ENCODE measurements around the gene TM9SF2.

The TM9SF2 gene

DNA sequence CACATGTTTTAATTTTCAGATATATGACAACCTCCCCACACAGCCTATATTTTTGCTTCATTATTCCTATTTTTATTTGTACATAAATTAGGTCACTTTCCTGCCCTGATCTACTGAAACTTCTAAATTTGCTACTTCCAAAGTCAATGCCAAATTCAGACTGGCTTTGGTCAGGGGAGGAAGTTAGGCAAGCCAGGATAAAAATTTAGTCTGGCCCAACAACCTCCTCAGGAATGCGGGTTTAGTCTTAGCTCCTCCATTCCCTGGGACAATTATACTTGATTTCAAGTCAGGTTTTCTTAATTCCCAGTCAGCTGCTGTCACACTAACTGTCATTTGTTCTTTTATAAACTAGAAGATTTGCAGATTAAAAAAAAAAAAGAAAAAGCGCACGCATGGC lies 84.3 kb downstream of the TM9SF2 start:
- no peak for DNase-seq
- no peaks in the 10 kb centered on the region for H3K36me3 ChIP-seq
- TF ChIP-seq, protein P1, sequence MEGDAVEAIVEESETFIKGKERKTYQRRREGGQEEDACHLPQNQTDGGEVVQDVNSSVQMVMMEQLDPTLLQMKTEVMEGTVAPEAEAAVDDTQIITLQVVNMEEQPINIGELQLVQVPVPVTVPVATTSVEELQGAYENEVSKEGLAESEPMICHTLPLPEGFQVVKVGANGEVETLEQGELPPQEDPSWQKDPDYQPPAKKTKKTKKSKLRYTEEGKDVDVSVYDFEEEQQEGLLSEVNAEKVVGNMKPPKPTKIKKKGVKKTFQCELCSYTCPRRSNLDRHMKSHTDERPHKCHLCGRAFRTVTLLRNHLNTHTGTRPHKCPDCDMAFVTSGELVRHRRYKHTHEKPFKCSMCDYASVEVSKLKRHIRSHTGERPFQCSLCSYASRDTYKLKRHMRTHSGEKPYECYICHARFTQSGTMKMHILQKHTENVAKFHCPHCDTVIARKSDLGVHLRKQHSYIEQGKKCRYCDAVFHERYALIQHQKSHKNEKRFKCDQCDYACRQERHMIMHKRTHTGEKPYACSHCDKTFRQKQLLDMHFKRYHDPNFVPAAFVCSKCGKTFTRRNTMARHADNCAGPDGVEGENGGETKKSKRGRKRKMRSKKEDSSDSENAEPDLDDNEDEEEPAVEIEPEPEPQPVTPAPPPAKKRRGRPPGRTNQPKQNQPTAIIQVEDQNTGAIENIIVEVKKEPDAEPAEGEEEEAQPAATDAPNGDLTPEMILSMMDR (IDR thresholded peaks at IDR 0.05; ENCODE audit: low read depth, low read length) = no peak

DNA sequence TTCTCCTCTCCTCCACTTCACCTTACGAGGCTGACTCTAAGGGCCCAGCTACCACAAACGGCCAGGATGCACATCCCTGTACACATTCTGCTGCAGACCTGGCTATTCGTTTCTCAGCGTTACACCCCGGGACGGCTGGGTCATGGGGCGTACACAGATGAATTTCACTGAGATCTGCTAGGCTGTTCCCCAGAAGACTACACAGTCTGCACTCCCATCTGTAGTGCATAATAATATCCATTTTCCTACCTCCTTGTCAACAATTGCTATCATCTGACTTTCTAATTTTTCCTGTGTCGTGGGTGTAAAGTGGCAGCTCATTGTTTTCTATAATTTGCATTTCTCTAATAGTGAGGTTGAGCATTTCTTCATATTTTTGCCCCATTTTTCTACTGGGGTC lies 85.7 kb downstream of the TM9SF2 start:
- TF ChIP-seq, protein P1 (IDR thresholded peaks at IDR 0.05; ENCODE audit: low read depth, low read length) = no peak
- Histone ChIP-seq H3K4me1 (no peaks in the 10 kb centered on the region), H3K27me3 (no peaks in the 10 kb centered on the region), H3K36me3 (no peaks in the 10 kb centered on the region), H3K9me3 (no peaks in the 10 kb centered on the region), H3K4me3 (ENCODE audit: low read depth, low read length) (no peak overlapping the region)
- DNase-seq = no peak

More for the DNA sequence above, 84.3 kb downstream of the TM9SF2 start:
- Histone ChIP-seq H3K27me3 (no peaks in the 10 kb centered on the region), H3K9me3 (no peaks in the 10 kb centered on the region), H3K4me1 (no peaks in the 10 kb centered on the region), H3K4me3 (ENCODE audit: low read depth, low read length) (no peak overlapping the region)

DNA sequence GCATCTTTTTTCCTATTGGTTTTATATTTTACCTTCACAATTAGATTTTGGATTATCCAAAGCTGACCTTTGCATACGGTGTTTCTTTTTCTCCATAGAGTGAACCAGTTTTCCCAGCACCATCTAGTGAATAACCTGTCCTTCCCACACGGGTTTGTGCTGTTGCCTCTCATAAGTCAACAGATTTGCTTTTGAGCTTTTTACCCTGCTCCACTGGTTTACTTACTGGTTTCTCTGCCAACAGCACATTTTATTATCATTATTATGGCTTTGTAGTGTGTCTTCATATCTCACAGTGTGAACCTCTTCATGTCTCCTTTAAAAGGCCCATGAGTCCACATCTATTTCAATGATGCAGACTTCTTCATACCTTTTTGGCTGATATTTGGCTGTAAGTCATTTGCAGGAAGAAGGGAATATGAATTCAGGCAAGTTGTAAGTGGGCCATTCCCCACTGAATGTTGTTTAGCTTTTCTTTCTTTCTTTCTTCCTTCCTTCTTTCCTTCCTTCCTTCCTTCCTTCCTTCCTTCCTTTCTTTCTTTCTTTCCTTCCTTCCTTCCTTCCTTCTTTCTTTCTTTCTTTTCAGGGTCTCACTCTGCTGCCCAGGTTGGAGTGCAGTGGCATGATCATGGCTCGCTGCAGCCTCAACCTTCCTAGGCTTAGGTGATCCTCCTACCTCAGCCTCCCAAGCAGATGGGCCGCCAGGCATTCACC lies 86.8 kb downstream of the TM9SF2 start:
- no peaks in the 10 kb centered on the region for H3K36me3 ChIP-seq
- H3K4me1 ChIP-seq = no peaks in the 10 kb centered on the region
- H3K27me3 ChIP-seq = no peaks in the 10 kb centered on the region
- no peak overlapping the region for H3K4me3 ChIP-seq (ENCODE audit: low read depth, low read length)
- no peak for DNase-seq
- no peaks in the 10 kb centered on the region for H3K9me3 ChIP-seq
- TF ChIP-seq, protein P1 (IDR thresholded peaks at IDR 0.05; ENCODE audit: low read depth, low read length) = no peak

DNA sequence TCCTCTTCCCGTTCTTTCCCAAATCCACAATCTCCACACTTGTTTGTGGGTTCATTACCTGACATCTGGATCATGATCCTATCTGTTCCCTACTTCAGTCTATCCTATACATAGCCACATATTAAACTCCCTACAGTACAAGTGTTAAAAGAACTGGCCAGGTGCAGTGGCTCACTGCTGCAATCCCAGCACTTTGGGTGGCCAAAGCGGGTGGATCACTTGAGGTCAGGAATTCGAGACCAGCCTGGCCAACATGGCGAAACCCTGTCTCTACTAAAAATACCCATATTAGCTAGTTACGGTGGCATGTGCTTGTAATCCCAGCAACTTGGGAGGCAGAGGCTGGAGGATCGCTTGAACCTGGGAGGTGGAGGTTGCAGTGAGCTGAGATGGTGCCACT lies 88.3 kb downstream of the TM9SF2 start:
- TF ChIP-seq, protein P1 (IDR thresholded peaks at IDR 0.05; ENCODE audit: low read depth, low read length) = no peak
- no peak for DNase-seq
- no peaks in the 10 kb centered on the region for H3K9me3 ChIP-seq
- no peaks in the 10 kb centered on the region for H3K36me3 ChIP-seq
- H3K27me3 ChIP-seq = no peaks in the 10 kb centered on the region
- H3K4me3 ChIP-seq (ENCODE audit: low read depth, low read length) = no peak overlapping the region
- H3K4me1 ChIP-seq = no peaks in the 10 kb centered on the region; the same call in 1 of the 2 replicates

DNA sequence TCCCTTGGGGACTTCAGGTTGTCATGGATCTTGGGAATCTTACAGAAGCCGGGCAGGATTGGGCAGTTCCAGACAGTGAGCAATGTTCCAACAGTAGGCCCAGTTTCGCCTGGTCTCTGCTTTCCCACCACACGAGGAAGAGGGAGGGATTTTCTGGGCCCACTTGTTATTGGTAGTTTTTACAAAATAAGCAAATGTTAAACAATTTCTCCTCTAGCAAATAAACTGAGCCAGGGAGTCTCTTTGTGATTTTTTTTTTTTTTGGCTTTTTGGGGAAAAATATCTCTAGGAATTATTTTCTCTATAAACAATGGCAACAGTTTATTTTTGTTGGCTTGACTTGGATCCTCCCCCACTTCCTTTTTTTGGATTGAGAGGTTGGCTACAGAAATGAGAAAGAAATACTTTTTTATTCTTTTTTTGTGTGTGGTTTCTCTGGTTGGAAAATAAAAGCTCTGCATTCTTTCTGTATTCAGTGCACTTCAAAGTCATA lies 89.3 kb downstream of the TM9SF2 start:
- Histone ChIP-seq H3K36me3 (no peaks in the 10 kb centered on the region), H3K9me3 (no peaks in the 10 kb centered on the region), H3K4me3 (ENCODE audit: low read depth, low read length) (no peak overlapping the region), H3K27me3 (no peaks in the 10 kb centered on the region), H3K4me1 (no peaks in the 10 kb centered on the region; the same call in 1 of the 2 replicates)
- DNase-seq = no peak
- TF ChIP-seq, protein P1 (IDR thresholded peaks at IDR 0.05; ENCODE audit: low read depth, low read length) = no peak

DNA sequence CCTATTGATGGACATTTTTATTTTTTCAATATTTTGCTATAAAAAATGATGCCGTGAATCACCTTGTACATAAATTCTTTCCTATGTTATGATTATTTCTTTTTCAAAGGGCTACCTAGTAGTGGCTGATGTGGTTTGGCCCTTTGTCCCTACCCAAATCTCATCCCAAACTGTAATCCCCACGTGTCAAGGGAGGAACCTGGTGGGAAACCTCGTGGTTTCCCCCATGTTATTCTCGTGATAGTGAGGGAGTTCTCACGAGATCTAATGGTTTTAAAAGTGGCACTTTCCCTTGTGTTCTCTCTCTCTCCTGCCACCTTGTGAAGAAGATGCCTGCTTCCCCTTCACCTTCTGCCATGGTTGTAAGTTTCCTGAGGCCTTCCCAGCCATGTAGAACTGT lies 94.9 kb downstream of the TM9SF2 start:
- Histone ChIP-seq H3K27me3 (no peaks in the 10 kb centered on the region), H3K36me3 (no peaks in the 10 kb centered on the region), H3K9me3 (no peaks in the 10 kb centered on the region), H3K4me3 (ENCODE audit: low read depth, low read length) (no peak overlapping the region), H3K4me1 (no peaks in the 10 kb centered on the region; the same call in 1 of the 2 replicates)
- DNase-seq = no peak
- TF ChIP-seq, protein P1 (IDR thresholded peaks at IDR 0.05; ENCODE audit: low read depth, low read length) = no peak
